SKM-1 treated with dmso at 0.1 percent for 144 hours (cell line): ENCODE results near the gene SH3D19.
"Not testable (repeated sequence)": the region's sequence is repeated elsewhere in the genome, so short reads cannot be mapped to it uniquely, and the experiment has no call there.

Source experiments
- DNase-seq: peaks from one replicate; lab custom pipeline; 2025; ENCODE audit not compliant: unreplicated experiment; lab: John Stamatoyannopoulos, UW

The SH3D19 gene

GRCh38 chr4:151100531-151100930 lies 224.9 kb downstream of the SH3D19 start:
- no peak for DNase-seq

GRCh38 chr4:151099976-151100417 lies 225.4 kb downstream of the SH3D19 start:
- DNase-seq, result no peak

GRCh38 chr4:151099229-151099975 lies 226.0 kb downstream of the SH3D19 start, which contains the start of gene RPS3A:
RPS3A (plus strand) TSS chr4:151099628; CDS start chr4:151099653, 25 bp downstream.
- peak; percentile 97 for DNase-seq

GRCh38 chr4:151098979-151099228 lies 226.5 kb downstream of the SH3D19 start:
- DNase-seq, result no peak

- DNase-seq, result no peak
These were observed 227.6 kb downstream of the SH3D19 start for GRCh38 chr4:151097759-151098158.

- no peak for DNase-seq
These were observed 230.3 kb downstream of the SH3D19 start for GRCh38 chr4:151095142-151095541.

GRCh38 chr4:151094290-151094751 lies 231.1 kb downstream of the SH3D19 start:
- DNase-seq, result no peak

GRCh38 chr4:151093203-151093602 lies 232.2 kb downstream of the SH3D19 start:
- no peak for DNase-seq

GRCh38 chr4:151092488-151092887 lies 232.9 kb downstream of the SH3D19 start:
- DNase-seq, result no peak

- DNase-seq, result no peak
These were observed 234.4 kb downstream of the SH3D19 start for GRCh38 chr4:151091047-151091446.

GRCh38 chr4:151087467-151087866 lies 237.9 kb downstream of the SH3D19 start:
- no peak for DNase-seq

- not testable (repeated sequence) for DNase-seq
These were observed 247.4 kb downstream of the SH3D19 start for GRCh38 chr4:151077978-151078377.

GRCh38 chr4:151074416-151074916 lies 250.9 kb downstream of the SH3D19 start:
- DNase-seq, result no peak
